Measurements from ENCODE around the gene RAPGEF2.

GRCh38 chr4:159131564-159131963 lies 28.7 kb downstream of the RAPGEF2 start:
- TF ChIP-seq CTCF (IDR thresholded peaks at IDR 0.05; ENCODE audit: low read depth, low read length) = no peak
- TF ChIP-seq MAX (IDR thresholded peaks at IDR 0.05; ENCODE audit: low read depth, low read length) = no peak
- no peak for TF ChIP-seq POLR2A (IDR thresholded peaks at IDR 0.05; ENCODE audit: extremely low read depth, insufficient read length)

Measured in NB4 (cell line).